ENCODE data around the gene CDO1. TPM values are rescaled to one million over a fixed set of nuclear protein-coding genes. Genes with fewer than 3 reads are reported as not detected.

The CDO1 gene
- total RNA-seq, 1 experiment from 2014 or later = 0.17 TPM

DNA sequence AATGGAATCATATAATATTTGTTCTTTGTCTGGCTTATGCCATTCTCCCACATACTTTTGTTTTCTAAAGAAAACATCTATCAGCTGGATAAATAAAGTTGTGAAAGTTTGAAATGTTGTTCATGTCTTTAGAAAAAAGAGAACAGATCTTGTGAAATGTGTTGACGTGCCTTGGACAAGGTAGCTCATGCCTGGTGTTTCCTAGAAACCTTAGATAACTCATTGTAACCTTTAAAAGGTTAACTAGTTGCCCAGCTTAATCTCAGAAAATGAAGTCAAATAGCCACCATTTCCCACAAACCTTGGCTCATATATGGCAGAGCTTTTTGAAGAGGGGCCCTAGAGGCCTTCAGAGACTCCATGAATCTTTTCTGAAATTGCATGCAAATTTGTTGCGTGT, 15.3 kb downstream of the CDO1 start (continued):
- TF ChIP-seq RAD21 (IDR thresholded peaks at IDR 0.05; ENCODE audit: low read depth) (no peak), TCF7L2 (IDR thresholded peaks at IDR 0.05; ENCODE audit: borderline replicate concordance, extremely low read depth, insufficient read depth, insufficient read length) (no peak)

DNA sequence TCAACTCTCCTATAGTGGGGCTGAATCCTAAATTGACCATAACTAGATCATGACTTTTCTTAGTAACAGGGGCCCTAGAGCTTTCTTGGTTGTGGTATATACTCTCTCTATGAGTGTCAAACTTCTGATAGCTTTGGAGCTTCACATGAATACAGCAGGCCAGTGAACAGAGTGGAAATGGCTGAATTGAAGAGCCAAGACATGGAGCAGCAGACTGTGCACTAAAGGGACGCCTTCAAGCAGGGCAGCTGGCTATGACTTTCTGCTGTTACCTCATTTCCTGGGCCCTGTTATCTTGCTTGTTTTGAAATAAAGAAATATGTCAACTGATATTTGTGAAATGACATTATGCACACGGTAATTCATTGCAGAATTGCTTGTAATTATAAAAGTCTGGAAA, 16.4 kb downstream of the CDO1 start:
- Histone ChIP-seq H3K9me2 (ENCODE audit: insufficient read depth) (no peaks in the 10 kb centered on the region), H3K27ac (ENCODE audit: low read depth, low read length) (no peak overlapping the region), H3K4me3 (replicated peaks in 1 of 2; ENCODE audit: low read depth in 1 of 2, low read length in 2 of 2) (no peak overlapping the region), H3K27me3 (ENCODE audit: insufficient read depth, low read length) (no peaks in the 10 kb centered on the region), H3K4me2 (ENCODE audit: low read length) (no peak overlapping the region), H2AFZ (ENCODE audit: low read depth, low read length, poor library complexity, severe bottlenecking) (no peak overlapping the region), H3K9me3 (ENCODE audit: control insufficient read depth in 1 of 2, insufficient read depth in 1 of 2, low read depth in 1 of 2, low read length in 2 of 2) (no peaks in the 10 kb centered on the region), H3K4me1 (ENCODE audit: control insufficient read depth in 1 of 2, insufficient read depth in 2 of 2, low read length in 2 of 2) (no peaks in the 10 kb centered on the region), H3K9ac (ENCODE audit: low read length) (no peak overlapping the region), H3K36me3 (ENCODE audit: control insufficient read depth in 1 of 2, insufficient read depth in 2 of 2, low read length in 2 of 2) (no peaks in the 10 kb centered on the region), H4K20me1 (ENCODE audit: insufficient read depth) (no peaks in the 10 kb centered on the region), H3K79me2 (ENCODE audit: insufficient read depth, low read length) (no peaks in the 10 kb centered on the region)
- no TSS peak for BruUV-seq (replicated peaks)
- ChIA-PET POLR2A (no interaction called here), RAD21 (ENCODE audit: low non-redundant PET in 1 of 2, low total read pairs in 2 of 2, uncharacterized antibody in 2 of 2, unreplicated experiment in 2 of 2) (no interaction called here), CTCF (no interaction called here)
- TF ChIP-seq, protein P1, sequence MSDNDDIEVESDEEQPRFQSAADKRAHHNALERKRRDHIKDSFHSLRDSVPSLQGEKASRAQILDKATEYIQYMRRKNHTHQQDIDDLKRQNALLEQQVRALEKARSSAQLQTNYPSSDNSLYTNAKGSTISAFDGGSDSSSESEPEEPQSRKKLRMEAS (IDR thresholded peaks at IDR 0.05) = no peak
- TF ChIP-seq EGR1 (IDR thresholded peaks at IDR 0.05; ENCODE audit: low read depth) = no peak
- TF ChIP-seq RAD21 (IDR thresholded peaks at IDR 0.05; ENCODE audit: low read depth) = no peak
- TF ChIP-seq CEBPB (IDR thresholded peaks at IDR 0.05; ENCODE audit: low read depth) = no peak
- no peak for TF ChIP-seq YY1 (IDR thresholded peaks at IDR 0.05; ENCODE audit: extremely low read depth, insufficient replicate concordance, low read depth, low read length)
- TF ChIP-seq FOSL1 (IDR thresholded peaks at IDR 0.05; ENCODE audit: low read depth) = no peak
- TF ChIP-seq CBX3 (IDR thresholded peaks at IDR 0.05; ENCODE audit: low read depth) = no peak
- no peak for TF ChIP-seq SIN3A (IDR thresholded peaks at IDR 0.05; ENCODE audit: low read depth)
- TF ChIP-seq, protein P2, sequence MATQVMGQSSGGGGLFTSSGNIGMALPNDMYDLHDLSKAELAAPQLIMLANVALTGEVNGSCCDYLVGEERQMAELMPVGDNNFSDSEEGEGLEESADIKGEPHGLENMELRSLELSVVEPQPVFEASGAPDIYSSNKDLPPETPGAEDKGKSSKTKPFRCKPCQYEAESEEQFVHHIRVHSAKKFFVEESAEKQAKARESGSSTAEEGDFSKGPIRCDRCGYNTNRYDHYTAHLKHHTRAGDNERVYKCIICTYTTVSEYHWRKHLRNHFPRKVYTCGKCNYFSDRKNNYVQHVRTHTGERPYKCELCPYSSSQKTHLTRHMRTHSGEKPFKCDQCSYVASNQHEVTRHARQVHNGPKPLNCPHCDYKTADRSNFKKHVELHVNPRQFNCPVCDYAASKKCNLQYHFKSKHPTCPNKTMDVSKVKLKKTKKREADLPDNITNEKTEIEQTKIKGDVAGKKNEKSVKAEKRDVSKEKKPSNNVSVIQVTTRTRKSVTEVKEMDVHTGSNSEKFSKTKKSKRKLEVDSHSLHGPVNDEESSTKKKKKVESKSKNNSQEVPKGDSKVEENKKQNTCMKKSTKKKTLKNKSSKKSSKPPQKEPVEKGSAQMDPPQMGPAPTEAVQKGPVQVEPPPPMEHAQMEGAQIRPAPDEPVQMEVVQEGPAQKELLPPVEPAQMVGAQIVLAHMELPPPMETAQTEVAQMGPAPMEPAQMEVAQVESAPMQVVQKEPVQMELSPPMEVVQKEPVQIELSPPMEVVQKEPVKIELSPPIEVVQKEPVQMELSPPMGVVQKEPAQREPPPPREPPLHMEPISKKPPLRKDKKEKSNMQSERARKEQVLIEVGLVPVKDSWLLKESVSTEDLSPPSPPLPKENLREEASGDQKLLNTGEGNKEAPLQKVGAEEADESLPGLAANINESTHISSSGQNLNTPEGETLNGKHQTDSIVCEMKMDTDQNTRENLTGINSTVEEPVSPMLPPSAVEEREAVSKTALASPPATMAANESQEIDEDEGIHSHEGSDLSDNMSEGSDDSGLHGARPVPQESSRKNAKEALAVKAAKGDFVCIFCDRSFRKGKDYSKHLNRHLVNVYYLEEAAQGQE (IDR thresholded peaks at IDR 0.05; ENCODE audit: low read depth) = no peak
- intact Hi-C loops (cut with micrococcal nuclease) = no loop called here
- DNase-seq (ENCODE audit: low read depth, low spot score) (no peak), ATAC-seq (no peak)
